Ureter (tissue), 1 donor: ENCODE measurements around the gene TTC32. TPM values are rescaled to one million over a fixed set of nuclear protein-coding genes. Genes with fewer than 3 reads are reported as not detected.

ENCODE experiments used
- DNase-seq: peaks from one replicate; pipeline ENCODE4 v3.0.0-alpha.2; 2020; ENCODE audit warnings: low spot score
- total RNA-seq: library from RNA; stranded (reverse); gene quantifications from one replicate; pipeline ENCODE4 v1.2.4, GENCODE V29; 2023
- donor health status: DM: yes; HTN: yes; CAD: no.

Gene TTC32
- total RNA-seq, 1 donor from 2014 or later: 19.3 TPM

GRCh38 chr2:19876751-19877150 is 25.0 kb downstream of the TTC32 start:
- DNase-seq: peak; percentile 17

GRCh38 chr2:19875280-19875679 is 26.5 kb downstream of the TTC32 start:
- no peak for DNase-seq

- DNase-seq: no peak
Observed at GRCh38 chr2:19874726-19875125, 27.1 kb downstream of the TTC32 start.

- DNase-seq: no peak
Observed at GRCh38 chr2:19873014-19873413, 28.8 kb downstream of the TTC32 start.

- DNase-seq: no peak
Observed at GRCh38 chr2:19872302-19872701, 29.5 kb downstream of the TTC32 start.

GRCh38 chr2:19871836-19872235 is 29.9 kb downstream of the TTC32 start:
- no peak for DNase-seq

GRCh38 chr2:19870792-19871191 is 31.0 kb downstream of the TTC32 start:
- no peak for DNase-seq

- peak; percentile 61 for DNase-seq
Observed at GRCh38 chr2:19868701-19869580, 32.8 kb downstream of the TTC32 start.

- DNase-seq: no peak
Observed at GRCh38 chr2:19868224-19868623, 33.6 kb downstream of the TTC32 start.

- no peak for DNase-seq
Observed at GRCh38 chr2:19866771-19867170, 35.0 kb downstream of the TTC32 start.

- no peak for DNase-seq
Observed at GRCh38 chr2:19865151-19865550, 36.6 kb downstream of the TTC32 start.

- DNase-seq: no peak
Observed at GRCh38 chr2:19864381-19864780, 37.4 kb downstream of the TTC32 start.

- peak; percentile 77 for DNase-seq
Observed at GRCh38 chr2:19863303-19864041, 38.3 kb downstream of the TTC32 start.

- DNase-seq: no peak
Observed at GRCh38 chr2:19861813-19862212, 40.0 kb downstream of the TTC32 start.

- peak; percentile 54 for DNase-seq
Observed at GRCh38 chr2:19860022-19860421, 41.8 kb downstream of the TTC32 start.

GRCh38 chr2:19859565-19859964 is 42.2 kb downstream of the TTC32 start:
- no peak for DNase-seq

- DNase-seq: no peak
Observed at GRCh38 chr2:19857806-19858205, 44.0 kb downstream of the TTC32 start.

- DNase-seq: no peak
Observed at GRCh38 chr2:19857100-19857499, 44.7 kb downstream of the TTC32 start.

- no peak for DNase-seq
Observed at GRCh38 chr2:19855542-19856431, 46.0 kb downstream of the TTC32 start.

GRCh38 chr2:19854596-19855541 is 46.9 kb downstream of the TTC32 start:
- no peak for DNase-seq
